Common myeloid progenitor, CD34-positive (primary cell): ENCODE measurements around the gene TNIK.

Experiments
- CTCF ChIA-PET: fragments of 350-600 bp; sonication (Branson Sonifier 250); formaldehyde crosslinking; loops from one replicate; lab custom pipeline; 2021; ENCODE audit warnings: antibody characterized with exemption; lab: Charles Lee
- POLR2A ChIA-PET: fragments of 350-600 bp; sonication (Branson Sonifier 250); formaldehyde crosslinking; loops from one replicate; lab custom pipeline; 2021; ENCODE audit warnings: antibody characterized with exemption; lab: Charles Lee
- DNase-seq, 3 donors: peaks; one replicate each; pipeline versions ENCODE4 v3.0.0 to v3.0.0-alpha.2; 2013
- H3K27ac ChIP-seq, 2 experiments: 1 replicate in 1 of 2; 2 replicates in 1 of 2; pipeline ENCODE4 v1.7.0; 2013; ENCODE audit warnings: inconsistent platforms in 2 of 2, low read length in 2 of 2, mild to moderate bottlenecking in 2 of 2, low read depth in 1 of 2, moderate library complexity in 1 of 2; ENCODE audit not compliant: severe bottlenecking in 2 of 2, insufficient read depth in 1 of 2, poor library complexity in 1 of 2
- H3K27me3 ChIP-seq, 5 experiments: replicated peaks in 2 of 5; 1 replicate in 3 of 5; 2 replicates in 2 of 5; pipeline versions ENCODE4 v1.6.1 to v1.7.0; 2013; ENCODE audit warnings: low read length in 4 of 5, mild to moderate bottlenecking in 2 of 5, moderate library complexity in 2 of 5, inconsistent platforms in 1 of 5; ENCODE audit not compliant: insufficient read depth in 5 of 5, control insufficient read depth in 4 of 5
- H3K36me3 ChIP-seq, 4 experiments: 1 replicate in 2 of 4; 2 replicates in 2 of 4; pipeline versions ENCODE4 v1.6.1 to v1.7.0; 2013; ENCODE audit warnings: low read length in 3 of 4, control low read depth in 1 of 4, mild to moderate bottlenecking in 1 of 4; ENCODE audit not compliant: control insufficient read depth in 4 of 4, insufficient read depth in 4 of 4
- H3K4me1 ChIP-seq, 4 experiments: 1 replicate in 3 of 4; 2 replicates in 1 of 4; pipeline versions ENCODE4 v1.6.1 to v1.7.1; 2013; ENCODE audit warnings: low read length in 3 of 4, mild to moderate bottlenecking in 3 of 4, control low read depth in 1 of 4, inconsistent platforms in 1 of 4, moderate library complexity in 1 of 4; ENCODE audit not compliant: control insufficient read depth in 4 of 4, insufficient read depth in 4 of 4; ENCODE audit errors: control extremely low read depth in 1 of 4
- H3K4me3 ChIP-seq, 7 experiments: 1 replicate in 4 of 7; 2 replicates in 3 of 7; pipeline versions ENCODE4 v1.5.1 to v1.7.0; 2013; ENCODE audit warnings: mild to moderate bottlenecking in 7 of 7, low read length in 6 of 7, moderate library complexity in 6 of 7, inconsistent platforms in 2 of 7, low read depth in 2 of 7, control low read depth in 1 of 7; ENCODE audit not compliant: insufficient read depth in 4 of 7, control insufficient read depth in 1 of 7; ENCODE audit errors: extremely low read depth in 1 of 7
- H3K9me3 ChIP-seq, 5 experiments: 1 replicate in 4 of 5; 2 replicates in 1 of 5; pipeline versions ENCODE4 v1.6.1 to v1.7.1; 2013; ENCODE audit warnings: low read length in 4 of 5, mild to moderate bottlenecking in 2 of 5, inconsistent platforms in 1 of 5, low read depth in 1 of 5, moderate library complexity in 1 of 5; ENCODE audit not compliant: control insufficient read depth in 4 of 5, insufficient read depth in 2 of 5; ENCODE audit errors: control extremely low read depth in 1 of 5
- WGBS: methylation state at CpG from one replicate; pipeline ENCODE4 v1.1.5; 2013; ENCODE audit not compliant: insufficient coverage; 5-methylcytosine and 5-hydroxymethylcytosine counted together

Gene TNIK

GRCh38 chr3:171364500-171364899, 95.7 kb downstream of the TNIK start:
- CTCF ChIA-PET = interaction anchor here (1.5 kb wide), 1 partner anchor 10 kb away, joined by 3 read pairs; no protein-coding TSS in a partner anchor
- H3K9me3 ChIP-seq = no peaks in the 10 kb centered on the region

GRCh38 chr3:171363202-171363601, 97.0 kb downstream of the TNIK start:
- no CpG with 5 or more reads among the region's 2 CpGs for WGBS

More at GRCh38 chr3:171364500-171364899, 95.7 kb downstream of the TNIK start:
- H3K4me1 ChIP-seq = peaks cover 0 to 3% (median 0%) of the 10 kb centered on the region in 4 experiments
- POLR2A ChIA-PET = interaction anchor here (0.5 kb wide), 1 partner anchor 29 kb away, joined by 4 read pairs; no protein-coding TSS in a partner anchor
- H3K4me3 ChIP-seq = no peak overlapping the region
- H3K36me3 ChIP-seq = peaks cover 0 to 3% (median 0%) of the 10 kb centered on the region in 4 experiments
- no peak for DNase-seq
- no peaks in the 10 kb centered on the region for H3K27me3 ChIP-seq
- H3K27ac ChIP-seq = no peak overlapping the region

GRCh38 chr3:171362575-171362974, 97.6 kb downstream of the TNIK start:
- POLR2A ChIA-PET = no interaction called here
- Histone ChIP-seq H3K9me3 (no peaks in the 10 kb centered on the region), H3K27me3 (no peaks in the 10 kb centered on the region), H3K27ac (no peak overlapping the region), H3K4me3 (no peak overlapping the region), H3K36me3 (no peaks in the 10 kb centered on the region), H3K4me1 (peaks cover 0 to 3% (median 0%) of the 10 kb centered on the region in 4 experiments)
- CTCF ChIA-PET = no interaction called here
- DNase-seq = no peak

More at GRCh38 chr3:171363202-171363601, 97.0 kb downstream of the TNIK start:
- no peaks in the 10 kb centered on the region for H3K27me3 ChIP-seq
- no peaks in the 10 kb centered on the region for H3K9me3 ChIP-seq
- H3K4me1 ChIP-seq = peaks cover 0 to 3% (median 0%) of the 10 kb centered on the region in 4 experiments
- CTCF ChIA-PET = interaction anchor here (1.5 kb wide), 1 partner anchor 11 kb away, joined by 3 read pairs; no protein-coding TSS in a partner anchor
- H3K27ac ChIP-seq = no peak overlapping the region
- POLR2A ChIA-PET = no interaction called here
- no peak for DNase-seq
- peaks cover 0 to 3% (median 0%) of the 10 kb centered on the region in 4 experiments for H3K36me3 ChIP-seq
- no peak overlapping the region for H3K4me3 ChIP-seq

GRCh38 chr3:171358881-171359198, 101.4 kb downstream of the TNIK start:
- ChIA-PET CTCF (no interaction called here), POLR2A (no interaction called here)
- Histone ChIP-seq H3K27ac (no peak overlapping the region), H3K36me3 (no peaks in the 10 kb centered on the region), H3K4me1 (peaks cover 0 to 3% (median 0%) of the 10 kb centered on the region in 4 experiments), H3K9me3 (no peaks in the 10 kb centered on the region), H3K4me3 (no peak overlapping the region), H3K27me3 (no peaks in the 10 kb centered on the region)
- no peak for DNase-seq
- WGBS = 100% methylated on average over 1 of the region's 2 CpGs

GRCh38 chr3:171358181-171358880, 101.9 kb downstream of the TNIK start:
- H3K27me3 ChIP-seq = no peaks in the 10 kb centered on the region
- no peak for DNase-seq
- no peak overlapping the region for H3K27ac ChIP-seq
- no peak overlapping the region for H3K4me3 ChIP-seq
- 93% methylated on average over 6 of the region's 10 CpGs for WGBS
- ChIA-PET POLR2A (no interaction called here), CTCF (no interaction called here)
- no peaks in the 10 kb centered on the region for H3K9me3 ChIP-seq
- H3K4me1 ChIP-seq = peaks cover 0 to 3% (median 0%) of the 10 kb centered on the region in 4 experiments
- H3K36me3 ChIP-seq = no peaks in the 10 kb centered on the region

- no peaks in the 10 kb centered on the region for H3K27me3 ChIP-seq
- no peaks in the 10 kb centered on the region for H3K4me1 ChIP-seq
- no peaks in the 10 kb centered on the region for H3K36me3 ChIP-seq
- no peak overlapping the region for H3K4me3 ChIP-seq
- CTCF ChIA-PET = interaction anchor here (1.8 kb wide), 1 partner anchor 14 kb away, joined by 4 read pairs; no protein-coding TSS in a partner anchor
- 98% methylated on average over 7 of the region's 8 CpGs for WGBS
- no peak for DNase-seq
- no peaks in the 10 kb centered on the region for H3K9me3 ChIP-seq
- POLR2A ChIA-PET = no interaction called here
- H3K27ac ChIP-seq = no peak overlapping the region
Observed at GRCh38 chr3:171357721-171358120, 102.5 kb downstream of the TNIK start.

- no peak for DNase-seq
- Histone ChIP-seq H3K4me3 (no peak overlapping the region), H3K27me3 (no peaks in the 10 kb centered on the region), H3K9me3 (no peaks in the 10 kb centered on the region), H3K27ac (no peak overlapping the region), H3K36me3 (no peaks in the 10 kb centered on the region), H3K4me1 (no peaks in the 10 kb centered on the region)
- WGBS = no CpG with 5 or more reads among the region's 3 CpGs
- ChIA-PET CTCF (interaction anchor here (0.7 to 1.8 kb wide), 2 partner anchors 16 to 135 kb away, joined by 3 to 4 read pairs; no protein-coding TSS in a partner anchor), POLR2A (no interaction called here)
Observed at GRCh38 chr3:171356251-171356650, 104.0 kb downstream of the TNIK start.
